Smooth muscle cell (in vitro differentiated cells): ENCODE results near the gene OR2H2. TPM values are rescaled to one million over a fixed set of nuclear protein-coding genes. Genes with fewer than 3 reads are reported as not detected.

Source experiments
- DNase-seq: peaks from one replicate; lab custom pipeline; 2025; ENCODE audit not compliant: unreplicated experiment; lab: John Stamatoyannopoulos, UW
- H2AFZ ChIP-seq: fragments of 200-600 bp; sonication (generic); 2 replicates; pipeline ENCODE4 v1.6.0; 2016; ENCODE audit warnings: antibody characterized with exemption, low read depth, mild to moderate bottlenecking
- H3F3A ChIP-seq: fragments of 200-600 bp; sonication (generic); 2 replicates; pipeline ENCODE4 v1.6.0; 2017; ENCODE audit warnings: antibody characterized with exemption, low read depth
- H3K27ac ChIP-seq: fragments of 200-600 bp; sonication (generic); 2 replicates; pipeline ENCODE4 v1.5.1; 2016; ENCODE audit warnings: low read depth, mild to moderate bottlenecking
- H3K27me3 ChIP-seq: fragments of 200-600 bp; sonication (generic); 2 replicates; pipeline ENCODE4 v1.6.1; 2016; ENCODE audit warnings: low read depth, mild to moderate bottlenecking
- H3K36me3 ChIP-seq: fragments of 200-600 bp; sonication (generic); 2 replicates; pipeline ENCODE4 v1.5.1; 2016; ENCODE audit warnings: low read depth
- H3K4me1 ChIP-seq: fragments of 200-600 bp; sonication (generic); 2 replicates; pipeline ENCODE4 v1.5.1; 2016; ENCODE audit warnings: low read depth
- H3K4me2 ChIP-seq: fragments of 200-600 bp; sonication (generic); 2 replicates; pipeline ENCODE4 v1.6.0; 2016; ENCODE audit warnings: mild to moderate bottlenecking
- H3K4me3 ChIP-seq: fragments of 200-600 bp; sonication (generic); 2 replicates; pipeline ENCODE4 v1.5.1; 2016; ENCODE audit warnings: mild to moderate bottlenecking
- H3K79me2 ChIP-seq: fragments of 200-600 bp; sonication (generic); 2 replicates; pipeline ENCODE4 v1.6.0; 2016; ENCODE audit warnings: low read depth, mild to moderate bottlenecking
- H3K9ac ChIP-seq: fragments of 200-600 bp; sonication (generic); 2 replicates; pipeline ENCODE4 v1.6.0; 2016; ENCODE audit warnings: low read depth
- H3K9me3 ChIP-seq: fragments of 200-600 bp; sonication (generic); replicated peaks from 2 replicates; pipeline ENCODE4 v1.5.1; 2016; ENCODE audit warnings: low read depth
- H4K20me1 ChIP-seq: fragments of 200-600 bp; sonication (generic); 2 replicates; pipeline ENCODE4 v1.6.0; 2016; ENCODE audit warnings: low read depth
- WGBS: methylation state at CpG from one replicate; pipeline ENCODE4 v1.1.7; 2016; ENCODE audit warnings: low lambda C conversion rate; 5-methylcytosine and 5-hydroxymethylcytosine counted together
- polyA plus RNA-seq: library from polyadenylated mRNA; unstranded; fragments of >200 nt; fragmentation: Nextera tagmentation; extraction: Ambion mirVana; gene quantifications from 2 replicates; pipeline ENCODE4 v1.2.1, GENCODE V29; 2016
- total RNA-seq: library from RNA; depleted of rRNA; stranded (reverse); fragments of >200 nt; gene quantifications from 2 replicates; pipeline ENCODE4 v1.2.3, GENCODE V29; 2014
- TF ChIP-seq, protein P1 (sequence below): fragments of 200-600 bp; sonication (generic); IDR thresholded peaks from 2 replicates; pipeline ENCODE4 v1.5.1; 2017; ENCODE audit warnings: borderline replicate concordance, mild to moderate bottlenecking, antibody characterized with exemption; ENCODE audit not compliant: insufficient read depth, poor library complexity, severe bottlenecking

The OR2H2 gene
- total and polyA plus RNA-seq, 2 experiments from 2014 or later: not detected

DNA sequence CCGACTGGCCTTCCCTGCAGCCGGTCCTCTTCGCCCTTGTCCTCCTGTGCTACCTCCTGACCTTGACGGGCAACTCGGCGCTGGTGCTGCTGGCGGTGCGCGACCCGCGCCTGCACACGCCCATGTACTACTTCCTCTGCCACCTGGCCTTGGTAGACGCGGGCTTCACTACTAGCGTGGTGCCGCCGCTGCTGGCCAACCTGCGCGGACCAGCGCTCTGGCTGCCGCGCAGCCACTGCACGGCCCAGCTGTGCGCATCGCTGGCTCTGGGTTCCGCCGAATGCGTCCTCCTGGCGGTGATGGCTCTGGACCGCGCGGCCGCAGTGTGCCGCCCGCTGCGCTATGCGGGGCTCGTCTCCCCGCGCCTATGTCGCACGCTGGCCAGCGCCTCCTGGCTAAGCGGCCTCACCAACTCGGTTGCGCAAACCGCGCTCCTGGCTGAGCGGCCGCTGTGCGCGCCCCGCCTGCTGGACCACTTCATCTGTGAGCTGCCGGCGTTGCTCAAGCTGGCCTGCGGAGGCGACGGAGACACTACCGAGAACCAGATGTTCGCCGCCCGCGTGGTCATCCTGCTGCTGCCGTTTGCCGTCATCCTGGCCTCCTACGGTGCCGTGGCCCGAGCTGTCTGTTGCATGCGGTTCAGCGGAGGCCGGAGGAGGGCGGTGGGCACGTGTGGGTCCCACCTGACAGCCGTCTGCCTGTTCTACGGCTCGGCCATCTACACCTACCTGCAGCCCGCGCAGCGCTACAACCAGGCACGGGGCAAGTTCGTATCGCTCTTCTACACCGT is 31.5 kb upstream of the OR2H2 start:
- Histone ChIP-seq H3K9ac (no peak overlapping the region), H3K9me3 (no peaks in the 10 kb centered on the region), H3K36me3 (no peaks in the 10 kb centered on the region), H3K4me1 (no peaks in the 10 kb centered on the region), H3K4me2 (peak overlapping the region; percentile 83), H4K20me1 (no peaks in the 10 kb centered on the region), H2AFZ (no peak overlapping the region), H3K27ac (no peak overlapping the region), H3K79me2 (no peaks in the 10 kb centered on the region), H3F3A (no peaks in the 10 kb centered on the region), H3K27me3 (peaks cover 90% of the 10 kb centered on the region), H3K4me3 (peak overlapping the region; percentile 34)
- WGBS: 4% methylated on average over 76 of the region's 83 CpGs
- peak; percentile 14 for DNase-seq
- TF ChIP-seq, protein P1, sequence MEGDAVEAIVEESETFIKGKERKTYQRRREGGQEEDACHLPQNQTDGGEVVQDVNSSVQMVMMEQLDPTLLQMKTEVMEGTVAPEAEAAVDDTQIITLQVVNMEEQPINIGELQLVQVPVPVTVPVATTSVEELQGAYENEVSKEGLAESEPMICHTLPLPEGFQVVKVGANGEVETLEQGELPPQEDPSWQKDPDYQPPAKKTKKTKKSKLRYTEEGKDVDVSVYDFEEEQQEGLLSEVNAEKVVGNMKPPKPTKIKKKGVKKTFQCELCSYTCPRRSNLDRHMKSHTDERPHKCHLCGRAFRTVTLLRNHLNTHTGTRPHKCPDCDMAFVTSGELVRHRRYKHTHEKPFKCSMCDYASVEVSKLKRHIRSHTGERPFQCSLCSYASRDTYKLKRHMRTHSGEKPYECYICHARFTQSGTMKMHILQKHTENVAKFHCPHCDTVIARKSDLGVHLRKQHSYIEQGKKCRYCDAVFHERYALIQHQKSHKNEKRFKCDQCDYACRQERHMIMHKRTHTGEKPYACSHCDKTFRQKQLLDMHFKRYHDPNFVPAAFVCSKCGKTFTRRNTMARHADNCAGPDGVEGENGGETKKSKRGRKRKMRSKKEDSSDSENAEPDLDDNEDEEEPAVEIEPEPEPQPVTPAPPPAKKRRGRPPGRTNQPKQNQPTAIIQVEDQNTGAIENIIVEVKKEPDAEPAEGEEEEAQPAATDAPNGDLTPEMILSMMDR: no peak

DNA sequence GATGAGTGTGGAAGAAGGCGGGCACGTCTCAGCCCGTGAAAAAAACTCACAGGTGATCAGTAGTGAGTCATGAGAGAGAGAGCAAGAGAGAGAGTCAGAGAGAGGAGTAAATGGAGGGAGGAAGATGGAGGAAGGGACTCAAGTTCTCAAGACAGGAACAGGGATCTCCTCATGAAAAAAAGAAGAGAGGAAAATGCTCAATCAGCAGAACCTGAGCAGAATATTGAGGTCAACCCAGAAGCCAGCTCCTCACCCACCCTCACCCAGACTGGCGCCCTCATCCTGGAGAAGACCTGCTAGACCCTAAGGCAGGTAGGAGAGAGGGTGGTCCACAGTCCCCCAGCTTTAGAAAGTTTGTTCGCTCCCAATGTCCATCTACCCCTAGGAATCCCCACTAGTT is 30.2 kb upstream of the OR2H2 start:
- Histone ChIP-seq H2AFZ (no peak overlapping the region), H3K9me3 (no peaks in the 10 kb centered on the region), H3K4me3 (no peak overlapping the region), H3K9ac (no peak overlapping the region), H3K4me1 (no peaks in the 10 kb centered on the region), H3K27me3 (peaks cover 80% of the 10 kb centered on the region), H4K20me1 (no peaks in the 10 kb centered on the region), H3K27ac (no peak overlapping the region), H3F3A (no peaks in the 10 kb centered on the region), H3K4me2 (no peak overlapping the region), H3K36me3 (no peaks in the 10 kb centered on the region), H3K79me2 (no peaks in the 10 kb centered on the region)
- TF ChIP-seq, protein P1: no peak
- WGBS: 91% methylated on average over 5 of the region's 5 CpGs
- no peak for DNase-seq

DNA sequence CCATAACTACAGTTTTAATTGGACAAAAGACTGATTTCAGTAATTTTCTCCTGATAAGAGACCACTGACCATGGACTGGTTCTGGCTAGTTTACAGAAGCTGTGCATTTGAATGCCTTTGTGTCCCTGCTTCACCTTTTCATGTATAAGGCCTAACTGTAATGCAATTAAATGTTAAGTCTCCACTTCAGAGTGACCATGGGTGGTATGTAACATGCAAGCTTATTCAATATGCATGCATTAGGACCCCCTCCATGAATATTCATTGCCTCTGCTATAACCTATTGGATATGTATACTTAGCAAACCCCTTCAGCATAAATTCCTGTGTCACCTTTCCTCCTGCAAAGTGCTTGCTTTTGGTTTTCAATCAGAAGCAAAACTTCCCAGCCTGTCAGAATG is 27.6 kb upstream of the OR2H2 start:
- H3K4me3 ChIP-seq: no peak overlapping the region
- H3F3A ChIP-seq: no peaks in the 10 kb centered on the region
- no peak overlapping the region for H3K27ac ChIP-seq
- no peaks in the 10 kb centered on the region for H3K79me2 ChIP-seq
- H3K4me1 ChIP-seq: no peaks in the 10 kb centered on the region
- TF ChIP-seq, protein P1: no peak
- no peak overlapping the region for H3K9ac ChIP-seq
- H3K27me3 ChIP-seq: peaks cover 64% of the 10 kb centered on the region
- no peak for DNase-seq
- no peaks in the 10 kb centered on the region for H3K9me3 ChIP-seq
- no peak overlapping the region for H3K4me2 ChIP-seq
- no peaks in the 10 kb centered on the region for H3K36me3 ChIP-seq
- H4K20me1 ChIP-seq: no peaks in the 10 kb centered on the region
- no peak overlapping the region for H2AFZ ChIP-seq
